GM10847 (cell line): ENCODE results near the gene FRS2.

Source experiments
- POLR2A ChIP-seq: IDR thresholded peaks from 2 replicates; pipeline ENCODE4 v1.6.1; 2011; ENCODE audit not compliant: insufficient read length; ENCODE audit errors: extremely low read depth

The FRS2 gene

DNA sequence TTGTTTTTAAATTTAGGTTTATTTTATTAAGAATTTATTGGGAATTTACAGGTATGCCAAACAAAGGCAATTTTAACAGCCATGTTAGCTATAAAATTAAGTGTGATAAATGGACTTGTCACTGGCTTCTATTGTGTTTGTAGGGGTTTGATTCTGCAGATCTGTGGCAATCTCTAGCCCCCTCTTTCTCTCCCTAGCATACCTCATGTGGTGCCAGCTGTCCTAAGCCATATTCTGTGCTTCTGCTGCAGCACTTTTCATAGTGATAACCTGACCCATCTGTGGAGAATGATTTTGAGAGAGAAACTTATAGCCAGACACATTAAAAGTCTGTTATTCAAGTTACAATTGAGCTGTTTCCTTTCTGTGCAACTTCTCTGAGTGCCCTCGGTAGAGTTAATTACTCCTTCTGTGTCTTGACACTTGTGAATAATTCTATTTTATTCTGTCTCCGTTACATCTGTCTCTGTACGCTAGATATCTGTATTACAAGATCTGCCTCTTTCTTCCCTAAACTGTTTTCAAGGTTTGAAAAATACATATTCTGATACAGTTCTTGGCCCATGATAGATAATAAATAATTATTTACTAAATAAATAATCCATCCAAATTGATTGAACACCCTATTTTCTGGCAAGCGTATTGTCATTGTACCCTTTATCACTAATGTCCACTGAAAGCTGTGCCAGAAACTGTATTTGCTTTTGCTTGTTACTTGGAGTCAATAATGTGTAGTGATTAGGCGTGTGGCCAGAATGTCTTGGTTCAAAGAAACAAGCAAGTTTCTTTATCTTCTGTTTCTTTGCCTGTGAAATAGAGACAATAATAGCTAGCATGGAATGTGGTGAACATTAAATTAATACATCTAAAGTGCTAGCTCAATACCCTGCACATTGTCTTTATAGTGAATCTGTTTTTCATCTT lies 40.0 kb downstream of the FRS2 start:
- TF ChIP-seq POLR2A: no peak

DNA sequence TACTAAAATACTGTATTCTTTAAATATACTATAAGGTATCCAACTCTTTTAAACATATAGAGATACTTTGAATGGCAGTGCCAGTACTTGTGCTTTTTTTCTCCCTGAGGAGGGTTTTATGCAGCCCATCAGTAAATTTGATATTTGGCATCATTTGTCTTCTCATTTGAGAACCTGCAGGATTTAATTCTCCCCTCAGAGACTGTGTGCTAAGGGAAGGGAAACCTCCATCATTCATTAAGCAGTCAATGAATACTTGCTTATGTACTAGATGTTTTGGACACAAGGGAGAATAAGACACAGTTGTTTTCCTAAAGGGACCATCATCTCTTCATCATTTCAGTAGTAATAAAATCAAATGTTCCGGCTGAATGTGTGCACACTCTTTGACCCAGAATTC lies 40.8 kb downstream of the FRS2 start:
- TF ChIP-seq POLR2A: no peak

DNA sequence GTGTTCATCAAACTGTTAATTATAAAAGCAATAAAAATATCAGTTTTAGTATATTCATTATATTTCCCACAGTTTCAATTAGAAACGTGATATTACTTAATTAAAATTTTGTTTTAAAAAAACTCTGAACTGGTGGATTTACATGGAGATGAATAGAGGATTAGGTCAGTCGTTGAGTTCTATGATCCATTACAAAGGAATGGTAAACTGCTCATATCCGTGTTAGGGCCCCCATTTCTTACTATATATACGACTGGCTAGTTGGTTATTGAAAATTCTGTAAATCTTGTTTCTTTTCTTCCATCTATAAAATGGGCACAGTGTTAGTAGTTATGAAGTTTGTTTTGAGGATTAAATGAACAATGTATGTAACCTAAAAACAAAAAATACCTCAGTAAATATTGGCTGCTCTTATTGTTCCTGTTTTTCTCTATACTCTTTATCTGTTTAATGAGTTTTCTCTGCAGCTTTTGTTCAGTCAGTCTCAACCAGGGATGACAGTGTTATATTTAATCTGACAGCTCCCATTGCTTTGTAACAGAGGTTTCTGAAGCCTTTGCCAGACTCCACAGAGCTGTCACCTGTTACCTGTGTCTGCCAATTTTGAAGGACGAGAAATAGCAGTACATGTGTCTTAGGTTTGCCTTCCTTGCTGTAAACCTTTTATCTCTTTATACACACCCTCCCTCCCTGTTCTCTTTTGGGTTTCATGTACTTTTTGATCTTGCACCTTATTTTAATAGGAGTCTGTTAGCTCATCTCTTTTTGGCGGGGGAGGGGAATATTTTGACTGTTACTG lies 41.5 kb downstream of the FRS2 start:
- TF ChIP-seq POLR2A: no peak

DNA sequence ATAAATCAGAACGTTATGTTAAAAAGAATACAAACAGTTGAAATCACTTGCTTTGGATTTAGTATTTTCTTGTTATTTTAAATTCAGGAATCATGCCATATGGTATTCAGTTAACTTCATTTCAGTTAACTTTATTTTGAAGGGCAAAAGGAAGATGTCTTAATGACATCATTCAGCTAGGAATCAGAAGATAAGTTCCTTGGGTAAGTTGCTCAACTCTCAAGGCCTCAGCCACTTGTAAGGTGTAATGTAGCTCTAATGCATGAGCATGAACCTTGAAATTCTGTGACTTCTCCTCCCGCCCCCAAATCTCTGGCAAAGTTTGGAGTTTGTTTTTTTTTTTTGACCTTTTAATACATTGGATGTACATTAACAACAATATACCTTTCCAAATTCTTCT lies 42.6 kb downstream of the FRS2 start:
- no peak for TF ChIP-seq POLR2A

DNA sequence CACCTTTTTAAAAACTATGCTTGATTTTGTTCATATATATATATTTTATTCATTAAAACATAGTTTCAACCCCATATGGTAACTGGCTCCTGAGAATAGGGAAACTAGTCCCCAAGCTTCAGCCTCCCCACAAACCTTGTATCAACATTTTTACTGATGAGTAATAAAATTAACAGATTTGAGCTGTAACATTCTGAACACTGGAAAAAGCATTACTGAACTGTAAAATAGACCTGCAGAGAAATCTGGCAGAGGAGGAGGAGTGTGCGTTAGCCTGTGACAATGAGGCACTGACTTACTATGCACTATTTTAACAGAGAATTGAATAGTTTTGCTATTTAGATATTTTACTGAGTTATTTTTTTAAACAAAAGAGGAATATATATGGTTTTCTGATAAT lies 43.1 kb downstream of the FRS2 start:
- TF ChIP-seq POLR2A: no peak

DNA sequence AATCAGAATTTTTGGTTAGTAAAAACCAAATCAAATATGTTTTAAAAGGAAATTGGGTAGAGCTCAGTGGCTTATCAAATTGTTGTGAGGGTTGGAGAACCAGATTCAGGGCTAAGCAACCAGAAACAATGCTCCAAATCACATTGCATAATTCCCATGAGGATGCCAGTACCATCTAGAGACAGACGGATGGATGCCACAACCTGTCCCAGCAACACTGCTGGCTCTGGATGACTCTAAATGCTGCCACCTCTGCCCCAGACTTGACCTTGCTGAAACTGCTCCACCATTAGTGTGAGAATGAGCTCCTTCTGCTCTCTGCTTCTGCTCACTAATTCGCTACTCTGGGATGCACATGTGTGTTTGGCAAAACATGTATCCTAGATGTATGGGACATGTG lies 43.9 kb downstream of the FRS2 start:
- TF ChIP-seq POLR2A: no peak

DNA sequence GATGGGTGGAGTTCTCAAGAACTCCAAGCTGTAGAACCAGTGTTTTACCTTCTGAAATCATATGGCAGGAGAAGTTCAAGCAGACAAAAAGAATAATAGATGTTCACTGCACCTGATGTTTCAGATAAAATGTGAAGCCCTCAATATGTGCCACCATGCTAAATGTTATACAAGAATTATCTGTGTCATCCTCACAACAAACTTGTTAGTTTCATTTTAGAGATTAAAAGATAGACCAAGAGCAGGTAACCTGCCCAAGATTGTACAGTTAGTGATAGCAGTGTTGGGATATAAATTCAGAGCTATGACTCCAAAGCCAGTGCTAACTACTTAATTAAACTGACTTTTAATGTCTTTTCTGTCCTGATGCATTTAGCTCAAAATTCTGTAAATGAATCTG lies 44.7 kb downstream of the FRS2 start:
- TF ChIP-seq POLR2A: no peak

DNA sequence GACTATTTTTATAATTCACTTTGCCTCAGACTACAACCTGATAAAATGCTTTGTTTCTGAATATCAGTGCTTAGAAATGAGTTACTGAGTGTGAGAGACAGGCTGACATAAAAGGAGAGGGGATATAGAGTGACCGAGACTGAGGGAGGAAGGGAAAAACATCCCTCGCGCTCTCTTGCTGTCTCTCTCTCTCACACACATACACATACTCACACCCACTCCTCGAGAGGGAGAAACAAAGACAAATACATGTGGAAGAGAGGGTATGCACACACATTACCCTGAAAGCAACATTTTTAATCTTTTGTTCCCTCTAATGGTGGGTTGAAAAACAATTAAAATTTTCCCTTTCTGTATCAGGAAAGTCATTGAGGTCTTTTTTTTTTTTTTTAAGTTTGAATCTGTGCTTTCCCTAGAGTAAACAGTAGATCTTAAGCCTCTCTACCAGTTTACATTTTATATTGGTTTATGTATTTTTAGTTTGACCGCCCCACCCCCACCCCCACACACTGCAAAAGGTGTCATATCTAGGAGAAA lies 45.3 kb downstream of the FRS2 start:
- no peak for TF ChIP-seq POLR2A

DNA sequence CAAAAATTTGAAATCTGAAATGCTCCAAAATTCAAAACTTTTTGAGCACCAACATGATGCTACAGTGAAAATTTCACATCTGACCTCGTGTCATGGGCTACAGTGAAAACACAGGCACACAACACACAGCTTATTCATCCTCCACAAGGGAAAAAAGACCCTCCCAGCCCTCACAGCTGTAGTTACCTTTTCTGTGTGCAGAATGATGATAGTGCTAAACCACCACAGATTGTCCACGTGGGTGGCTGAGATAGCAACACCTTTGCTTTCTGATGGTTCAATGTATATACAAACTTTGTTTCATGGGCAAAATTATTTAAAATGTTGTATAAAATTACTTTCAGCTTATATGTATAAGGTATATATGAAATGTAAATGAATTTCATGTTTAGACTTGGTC lies 46.8 kb downstream of the FRS2 start:
- TF ChIP-seq POLR2A: no peak

DNA sequence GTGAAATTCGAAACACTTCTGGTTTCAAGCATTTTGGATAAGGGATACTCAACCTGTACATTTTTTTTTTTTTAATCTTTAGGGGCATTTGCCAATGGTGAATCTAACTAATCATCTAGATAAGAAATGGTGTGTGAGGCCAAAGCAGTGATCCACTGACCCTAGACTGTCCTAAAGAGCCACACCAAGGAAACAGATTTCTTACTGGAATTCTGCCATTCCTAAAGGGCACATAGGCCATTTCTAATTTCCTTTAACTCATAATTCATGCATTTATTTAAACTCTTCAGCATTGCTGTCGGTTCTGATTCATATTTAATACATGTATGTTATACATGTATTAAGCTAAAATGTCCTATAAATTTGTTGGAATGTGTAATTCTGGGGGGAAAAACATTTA lies 47.2 kb downstream of the FRS2 start:
- no peak for TF ChIP-seq POLR2A

DNA sequence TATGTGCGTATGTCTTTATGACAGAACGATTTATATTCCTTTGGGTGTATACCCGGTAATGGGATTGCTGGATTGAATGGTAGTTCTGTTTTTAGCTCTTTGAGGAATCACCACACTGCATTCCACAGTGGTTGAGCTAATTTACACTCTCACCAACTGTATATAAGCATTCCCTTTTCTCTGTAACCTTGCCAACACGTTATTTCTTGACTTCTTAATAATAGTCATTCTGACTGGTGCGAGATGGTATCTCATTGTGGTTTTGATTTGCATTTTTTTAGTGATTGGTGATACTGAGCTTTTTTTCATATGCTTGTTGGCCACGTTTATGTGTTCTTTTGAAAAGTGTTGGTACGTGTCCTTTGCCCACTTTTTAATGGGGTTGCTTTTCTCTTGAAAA lies 49.7 kb downstream of the FRS2 start:
- no peak for TF ChIP-seq POLR2A

DNA sequence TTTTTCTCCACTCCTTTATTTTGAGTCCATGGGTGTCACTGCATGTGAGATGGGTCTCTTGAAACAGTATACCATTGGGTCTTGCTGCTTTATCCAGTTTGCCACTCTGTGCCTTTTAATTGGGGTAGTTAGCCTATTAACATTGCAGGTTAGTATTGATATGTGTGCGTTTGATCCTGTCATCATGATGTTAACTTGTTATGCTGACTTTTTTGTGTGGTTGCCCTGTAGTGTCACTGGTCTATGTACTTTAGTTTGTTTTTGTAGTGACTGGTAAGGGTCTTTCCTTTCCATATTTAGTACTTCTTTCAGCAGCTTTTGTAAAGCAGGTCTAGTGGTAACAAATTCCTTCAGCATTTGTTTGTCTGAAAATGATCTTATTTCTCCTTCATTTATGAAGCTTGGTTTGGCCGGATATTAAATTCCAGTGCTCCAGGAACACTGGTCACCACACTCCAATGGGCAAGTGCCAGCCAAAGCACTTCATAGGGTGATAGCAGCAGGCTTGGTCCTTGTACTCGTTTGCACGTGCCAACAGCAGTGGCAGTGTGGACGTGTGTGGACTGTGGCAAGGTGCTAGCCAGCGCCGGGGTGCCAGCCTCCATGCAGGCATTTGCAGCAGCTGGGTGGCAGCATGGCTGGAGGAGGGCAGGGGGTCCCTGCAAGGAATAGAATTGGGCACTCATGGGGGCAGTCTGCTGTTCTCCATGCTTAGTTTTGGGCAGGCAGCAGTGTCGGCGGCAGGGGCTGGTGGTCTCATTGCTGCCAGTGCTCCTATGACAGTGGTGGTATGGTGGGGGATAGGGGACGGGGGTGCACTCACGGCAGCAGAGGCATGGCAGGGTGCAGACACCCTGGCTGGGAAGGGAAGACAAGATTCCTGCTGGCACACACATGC lies 53.5 kb downstream of the FRS2 start:
- TF ChIP-seq POLR2A: no peak

DNA sequence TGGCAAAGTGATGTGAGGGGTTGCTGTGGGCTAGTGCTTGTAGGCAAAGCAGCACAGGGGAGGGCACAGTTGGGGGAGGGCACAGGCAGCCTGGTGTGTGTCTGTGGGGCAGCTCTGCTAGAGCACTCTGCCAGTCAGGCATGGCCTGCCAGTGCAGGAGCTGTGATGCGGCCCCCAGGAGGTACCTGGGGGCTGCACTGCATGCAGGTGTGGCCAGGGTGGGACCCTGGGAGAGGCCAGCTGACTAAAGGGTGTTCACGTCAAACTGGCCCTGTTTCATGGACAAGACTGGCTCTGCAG lies 54.1 kb downstream of the FRS2 start:
- no peak for TF ChIP-seq POLR2A

DNA sequence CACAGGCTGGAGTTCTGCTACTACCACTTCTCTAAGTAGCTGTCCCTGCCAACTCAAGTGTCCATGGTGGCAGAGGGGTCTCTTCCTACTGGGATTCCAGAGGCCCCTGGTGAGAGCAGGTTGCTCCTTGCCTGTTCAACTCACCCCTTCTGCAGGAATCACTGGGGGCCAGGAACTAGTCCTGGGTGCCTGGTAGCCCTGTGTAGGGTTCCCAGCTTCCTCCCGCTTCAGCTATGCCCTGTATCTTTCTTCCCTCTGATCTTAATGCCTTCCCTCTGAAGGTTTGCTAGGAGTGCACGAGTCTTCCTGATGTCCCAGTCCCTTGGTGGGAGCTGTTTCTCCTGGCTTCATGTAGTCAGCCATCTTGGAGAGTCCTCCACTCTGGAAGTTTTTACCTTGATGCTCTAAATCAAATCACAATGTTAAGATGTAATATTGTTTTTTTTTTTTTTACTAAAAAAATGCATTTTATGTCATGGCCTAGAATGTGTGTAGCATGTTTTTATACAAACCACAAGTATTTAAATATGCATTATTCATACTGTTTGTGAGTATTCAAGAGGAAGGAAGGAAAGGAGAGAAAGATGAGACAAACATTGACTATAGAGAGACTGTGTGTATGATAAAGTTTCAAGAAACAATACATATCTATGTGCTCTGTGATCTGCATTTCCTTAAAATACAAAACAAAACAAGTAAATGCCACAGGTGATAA lies 54.7 kb downstream of the FRS2 start:
- TF ChIP-seq POLR2A: no peak
